AG08395 (cell line): ENCODE data around the gene ASB1.
"Not testable (repeated sequence)": the region's sequence is repeated elsewhere in the genome, so short reads cannot be mapped to it uniquely, and the experiment has no call there.

Experiments used
- DNase-seq: peaks from one replicate; pipeline ENCODE4 v3.0.0; 2012; ENCODE audit warnings: mixed read lengths, low spot score

ASB1 gene

DNA sequence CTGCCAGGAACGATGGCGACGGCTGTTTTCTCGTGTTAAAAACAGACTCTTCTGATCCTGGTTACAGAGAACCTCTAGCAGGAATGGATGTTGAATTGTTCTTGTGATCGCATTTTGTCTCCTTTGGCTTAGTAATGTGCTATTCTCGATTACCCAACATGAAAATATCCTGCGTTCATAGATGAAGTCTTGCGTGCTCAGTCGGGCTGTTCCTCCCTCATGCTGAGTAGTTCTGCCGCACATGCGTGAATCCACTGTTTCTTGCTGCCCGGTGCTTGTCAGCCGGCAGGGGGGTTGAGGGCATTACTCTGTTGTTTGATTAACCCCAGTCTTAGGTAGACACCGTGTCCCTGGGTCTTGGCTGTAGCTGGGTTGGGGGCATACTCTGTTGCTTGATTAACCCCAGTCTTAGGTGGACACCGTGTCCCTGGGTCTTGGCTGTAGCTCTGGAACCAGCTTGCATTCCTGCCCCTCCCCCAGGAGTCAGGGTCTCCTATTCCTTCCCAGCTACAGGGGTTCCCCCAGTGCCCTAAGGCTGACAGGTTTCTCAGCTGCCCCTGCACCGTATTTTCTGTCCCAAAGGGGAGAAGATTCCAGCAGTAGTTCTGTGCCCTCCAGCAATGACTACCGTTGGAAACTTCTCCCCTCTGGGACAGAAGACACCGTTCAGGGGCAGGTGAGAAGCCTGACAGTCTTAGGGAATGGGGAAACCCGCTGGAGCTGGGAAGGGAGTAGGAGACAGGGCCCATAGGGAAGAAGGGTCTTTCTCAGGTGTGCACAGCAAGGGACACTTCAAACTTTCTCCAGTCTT is 22.1 kb upstream of the ASB1 start:
- no peak for DNase-seq

DNA sequence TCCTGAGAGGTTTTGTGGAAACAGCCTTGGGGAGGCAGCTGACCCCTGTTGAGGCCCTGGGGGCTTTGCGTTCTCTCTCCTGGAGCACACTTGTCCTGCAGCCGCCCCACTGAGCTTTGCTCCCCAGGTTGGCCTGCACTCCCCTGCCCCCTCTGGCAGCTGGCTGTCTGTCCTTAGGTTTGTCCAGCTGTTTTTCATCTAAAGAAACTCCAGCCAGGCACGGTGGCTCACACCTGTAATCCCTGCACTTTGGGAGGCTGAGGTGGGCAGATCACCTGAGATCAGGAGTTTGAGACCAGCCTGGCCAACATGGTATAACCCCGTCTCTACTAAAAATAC is 21.5 kb upstream of the ASB1 start:
- not testable (repeated sequence) for DNase-seq

DNA sequence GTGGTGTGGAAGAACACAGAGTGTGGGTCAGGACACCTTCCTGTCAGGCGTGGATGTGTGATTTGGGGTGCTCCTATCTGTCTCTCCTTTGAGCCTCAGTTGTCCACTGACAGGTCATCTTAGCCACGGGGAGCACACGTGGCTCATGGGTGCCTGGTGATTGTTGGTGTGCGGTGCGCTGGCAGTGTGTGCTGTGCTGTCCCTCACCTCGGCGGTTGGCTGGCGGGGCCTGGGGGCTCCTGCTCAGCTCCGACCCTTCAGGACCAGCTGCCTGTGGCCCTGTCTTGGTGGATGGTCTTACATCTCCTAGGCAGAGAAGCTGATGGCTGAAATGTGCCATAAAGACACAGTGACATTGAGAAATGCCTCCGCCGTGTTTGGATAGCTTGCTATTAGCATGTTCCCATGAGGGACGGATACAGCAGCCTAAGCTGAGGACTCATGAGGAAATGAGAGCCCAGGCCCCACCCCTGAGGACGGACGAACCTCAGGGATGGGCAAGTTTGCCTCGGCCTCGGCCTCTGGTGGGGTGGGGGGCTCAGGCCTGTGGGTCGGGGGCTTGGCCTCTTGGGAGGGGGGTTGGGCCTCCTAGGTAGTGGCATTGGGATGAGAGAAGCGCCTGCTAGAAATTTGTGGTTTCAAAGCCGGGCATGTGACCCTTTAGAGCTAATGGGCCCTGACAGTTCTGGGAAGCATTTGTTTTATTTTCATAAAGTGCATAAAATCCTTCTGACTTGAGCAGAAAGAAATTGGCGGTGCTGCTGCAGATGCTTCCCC is 20.3 kb upstream of the ASB1 start:
- DNase-seq: no peak

- no peak for DNase-seq
Measured at GRCh38 chr2:238406998-238407285, 19.8 kb upstream of the ASB1 start.

DNA sequence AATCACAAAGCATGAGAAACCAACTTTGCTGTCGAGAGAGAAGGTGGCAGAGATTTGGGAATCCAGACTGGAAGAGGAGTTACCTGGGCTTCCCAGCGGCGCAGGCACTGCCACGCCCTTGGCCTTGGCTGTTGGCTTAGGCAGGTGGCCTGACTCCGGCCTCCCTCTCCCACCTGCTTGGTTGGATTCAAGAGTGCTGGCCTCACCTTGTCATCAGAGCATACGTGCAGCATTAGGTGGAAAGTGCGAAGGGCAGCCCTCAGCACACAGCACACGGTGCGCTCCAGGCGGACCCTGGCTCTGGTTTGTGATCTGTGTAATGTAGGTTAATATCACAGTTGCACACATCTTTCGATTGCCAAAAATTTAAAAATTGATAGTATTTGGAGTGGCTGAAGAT is 19.2 kb upstream of the ASB1 start:
- no peak for DNase-seq

GRCh38 chr2:238408615-238409340 is 17.9 kb upstream of the ASB1 start:
- no peak for DNase-seq

DNA sequence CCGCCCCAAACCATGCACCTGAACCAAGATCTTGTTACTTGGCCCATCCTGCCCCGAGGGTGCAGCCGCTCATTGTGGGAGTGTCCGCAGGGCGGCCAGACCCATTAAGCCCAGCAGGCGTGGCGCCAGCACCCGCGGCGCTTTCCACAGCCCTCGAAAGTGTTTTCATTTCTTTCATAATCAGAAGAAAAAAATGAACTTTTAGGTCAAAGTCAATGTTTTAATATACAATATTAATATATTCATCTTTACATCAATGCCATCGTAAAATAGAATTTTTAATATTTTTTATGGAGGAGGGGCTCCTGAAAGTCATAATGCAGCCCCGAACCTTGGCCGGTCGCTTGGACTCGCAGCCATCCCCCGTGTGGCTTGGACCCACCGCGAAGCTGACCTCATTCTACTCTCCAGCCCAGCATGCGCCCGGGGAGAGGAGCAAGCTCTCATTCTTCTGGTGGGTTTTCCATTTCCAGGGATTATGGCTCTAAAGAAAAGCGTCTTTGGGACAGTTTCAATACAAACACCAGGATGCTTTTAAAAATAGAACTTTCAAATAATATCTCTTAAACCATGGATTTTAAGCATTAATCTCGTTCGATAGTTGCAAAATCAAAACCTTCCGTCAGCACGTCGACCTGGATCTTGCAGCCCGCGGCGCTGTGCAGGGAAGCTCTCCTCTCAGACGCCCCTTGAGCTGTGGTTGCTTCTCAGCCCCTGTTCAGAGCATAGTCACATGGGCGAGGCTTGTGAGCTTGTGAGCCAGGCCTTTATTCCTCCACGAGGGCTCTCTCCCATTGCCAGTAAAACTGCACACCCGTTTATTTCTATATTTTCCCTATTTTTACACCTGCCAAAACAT is 17.2 kb upstream of the ASB1 start:
- DNase-seq: no peak

- no peak for DNase-seq
Measured at GRCh38 chr2:238412067-238412767, 14.5 kb upstream of the ASB1 start.

DNA sequence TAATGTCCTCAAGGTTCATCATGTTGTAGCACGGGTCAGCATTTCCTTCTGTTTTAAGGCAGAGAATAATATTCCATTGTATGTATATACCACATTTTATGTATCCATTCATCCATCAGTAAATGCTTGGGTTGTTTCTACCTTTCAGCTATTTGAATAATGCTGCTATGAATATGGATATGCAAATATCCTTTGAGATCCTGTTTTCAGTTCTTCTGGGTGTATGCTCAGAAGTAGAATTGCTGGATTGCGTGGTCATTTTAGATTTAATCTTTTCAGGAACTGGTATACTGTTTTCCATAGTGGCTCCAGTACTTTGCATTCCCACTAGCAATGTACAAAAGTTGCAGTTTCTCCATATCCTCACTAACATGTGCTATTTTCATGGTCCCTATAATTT is 13.4 kb upstream of the ASB1 start:
- no peak for DNase-seq

- DNase-seq: no peak
Measured at GRCh38 chr2:238415036-238415764, 11.5 kb upstream of the ASB1 start.

DNA sequence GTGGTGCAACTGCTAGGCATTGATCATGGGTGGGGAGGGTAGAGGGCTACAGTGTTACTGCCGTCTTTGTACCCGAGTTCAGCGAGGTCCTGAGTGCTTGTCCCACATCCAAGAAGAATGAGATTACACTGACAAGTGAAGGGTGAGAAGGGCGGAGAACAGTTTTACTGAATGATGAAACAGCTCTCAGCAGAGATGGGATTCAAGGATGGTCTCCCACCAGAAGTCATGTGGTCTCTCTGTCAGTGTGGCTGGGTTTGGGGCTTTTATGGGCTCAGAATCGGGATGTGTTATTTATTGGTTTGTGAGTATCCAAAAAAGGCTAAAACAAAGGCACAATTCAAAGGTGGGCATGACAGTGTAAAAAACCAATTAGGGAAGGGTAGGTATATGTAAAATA is 10.8 kb upstream of the ASB1 start:
- no peak for DNase-seq

DNA sequence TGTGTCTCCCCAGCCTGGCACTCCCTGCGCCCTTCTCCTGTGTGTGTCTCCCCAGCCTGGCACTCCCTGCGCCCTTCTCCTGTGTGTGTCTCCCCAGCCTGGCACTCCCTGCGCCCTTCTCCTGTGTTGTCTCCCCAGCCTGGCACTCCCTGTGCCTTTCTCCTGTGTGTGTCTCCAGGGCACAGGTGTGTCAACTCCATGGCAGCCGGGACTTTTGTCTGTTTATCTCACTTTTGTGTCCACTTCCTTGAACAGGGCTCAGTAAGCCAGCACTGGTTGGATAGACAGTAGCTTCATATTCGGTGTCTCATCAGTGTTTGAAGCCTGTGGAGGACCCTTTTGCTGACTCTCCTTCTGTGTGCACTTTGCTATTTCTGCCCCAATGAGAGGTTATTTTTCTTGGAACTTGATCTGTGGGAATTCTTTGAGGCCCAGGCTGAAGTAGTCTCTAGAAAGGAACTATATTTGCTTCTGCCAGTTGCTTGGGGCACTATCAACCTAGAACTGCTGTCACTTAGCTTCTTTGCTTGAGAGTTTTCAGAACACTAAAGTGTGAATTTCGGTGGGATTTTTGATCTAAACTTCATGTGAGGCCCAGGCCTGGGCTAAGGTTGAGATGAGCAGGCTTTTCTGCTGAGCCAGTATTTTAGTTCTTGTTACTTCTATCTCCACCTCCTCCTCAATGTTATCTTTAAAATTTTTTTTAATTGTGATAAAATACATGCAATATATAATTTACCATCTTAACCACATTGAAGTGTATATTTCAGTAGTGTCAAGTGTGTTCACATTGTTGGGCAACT is 8.3 kb upstream of the ASB1 start:
- DNase-seq: no peak

DNA sequence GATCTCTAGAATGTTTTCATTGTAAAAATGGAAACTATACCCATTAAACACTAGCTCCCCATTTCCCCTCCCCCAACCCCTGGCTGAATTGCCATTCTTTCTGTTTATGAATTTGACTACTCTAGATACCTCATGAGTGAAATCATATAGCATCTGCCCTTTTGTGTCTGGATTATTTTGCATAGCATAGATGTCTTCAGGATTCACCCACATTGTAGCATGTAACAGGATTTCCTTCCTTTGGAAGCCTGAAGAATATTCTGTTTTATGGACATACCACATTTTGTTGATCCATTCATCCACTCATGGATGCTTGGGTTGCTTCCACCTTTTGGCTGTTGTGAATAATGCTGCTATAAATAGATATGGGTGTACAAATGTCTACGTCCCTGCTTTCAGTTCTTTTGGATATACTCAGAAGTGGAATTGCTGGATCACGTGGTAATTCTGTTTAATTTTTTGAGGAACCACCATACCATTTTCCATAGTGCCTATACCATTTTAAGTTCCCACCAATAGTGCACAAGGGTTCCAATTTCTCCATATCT is 7.7 kb upstream of the ASB1 start:
- DNase-seq: no peak

DNA sequence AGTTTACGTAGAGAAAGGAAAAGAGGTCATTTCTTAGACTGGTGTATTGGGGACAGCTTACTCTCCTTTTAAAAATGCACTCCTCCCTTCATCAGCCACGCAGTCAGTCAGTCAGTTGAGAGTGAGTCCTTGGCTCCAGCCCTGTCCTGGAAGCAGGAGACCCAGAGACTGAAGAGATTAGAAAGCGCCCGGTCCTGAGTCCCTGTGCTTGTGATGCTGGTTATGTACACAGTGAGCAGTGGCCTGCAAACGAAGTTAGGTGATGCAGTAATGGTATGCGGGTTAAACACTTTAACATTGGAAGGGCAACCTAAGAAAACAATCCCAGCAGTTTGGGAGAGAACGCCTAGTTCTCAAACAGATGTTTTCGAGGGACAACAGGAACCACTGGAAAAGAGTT is 6.3 kb upstream of the ASB1 start:
- DNase-seq: no peak

DNA sequence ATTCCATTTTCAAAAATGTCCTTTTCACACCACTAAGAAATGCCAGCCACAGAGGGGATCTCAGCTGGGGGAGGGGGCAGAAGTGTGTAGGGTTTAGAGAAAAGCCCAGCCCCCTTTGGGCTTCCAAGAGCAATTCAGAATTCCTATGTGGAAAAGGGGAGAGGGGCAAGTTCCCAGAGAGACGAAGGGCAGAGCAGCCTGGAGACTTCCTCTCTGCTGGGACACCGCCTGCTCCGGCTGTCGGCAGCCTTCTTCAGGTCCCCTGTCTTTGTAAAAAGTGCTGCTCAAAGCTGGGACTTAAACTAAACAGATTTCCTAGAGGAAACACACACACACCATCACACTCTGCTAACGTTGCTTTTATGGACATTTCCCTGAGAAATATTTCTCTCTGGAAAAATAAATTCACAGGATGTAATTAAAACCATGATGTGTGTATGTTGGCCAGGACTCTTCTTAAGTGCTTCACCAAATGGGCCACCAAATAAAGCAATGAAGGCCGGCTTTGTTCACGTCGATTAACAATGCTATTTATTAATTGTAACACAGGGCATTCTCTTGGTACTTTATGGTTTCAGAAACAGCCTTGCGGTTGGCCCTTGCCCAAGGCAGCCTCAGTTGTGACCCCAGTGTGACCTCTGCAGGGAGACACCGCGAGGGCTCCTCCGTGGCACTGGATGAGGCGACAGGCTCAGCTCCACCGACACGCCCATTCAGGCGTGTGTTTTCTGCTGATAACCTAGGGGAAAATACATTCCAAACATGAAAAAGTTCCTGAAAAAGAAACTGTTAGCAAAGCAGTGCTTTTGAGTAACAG is 5.6 kb upstream of the ASB1 start:
- no peak for DNase-seq

DNA sequence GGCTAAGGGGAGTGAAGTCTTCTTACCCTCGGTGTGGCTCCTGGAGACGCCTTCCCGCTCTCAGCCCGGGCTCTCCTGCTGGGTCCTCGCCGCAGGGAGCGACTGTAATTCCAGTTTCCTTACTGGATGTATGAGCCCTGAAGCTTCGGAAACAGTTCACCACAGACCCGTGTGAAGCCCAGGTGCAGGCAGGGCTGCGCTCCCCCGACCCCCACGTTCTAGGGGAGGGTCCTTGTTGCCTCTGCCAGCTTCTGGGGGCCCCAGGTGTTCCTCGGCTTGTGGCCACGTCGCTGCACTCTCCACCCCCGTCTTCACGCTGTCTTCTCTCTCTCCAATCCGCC is 5.1 kb upstream of the ASB1 start:
- no peak for DNase-seq

DNA sequence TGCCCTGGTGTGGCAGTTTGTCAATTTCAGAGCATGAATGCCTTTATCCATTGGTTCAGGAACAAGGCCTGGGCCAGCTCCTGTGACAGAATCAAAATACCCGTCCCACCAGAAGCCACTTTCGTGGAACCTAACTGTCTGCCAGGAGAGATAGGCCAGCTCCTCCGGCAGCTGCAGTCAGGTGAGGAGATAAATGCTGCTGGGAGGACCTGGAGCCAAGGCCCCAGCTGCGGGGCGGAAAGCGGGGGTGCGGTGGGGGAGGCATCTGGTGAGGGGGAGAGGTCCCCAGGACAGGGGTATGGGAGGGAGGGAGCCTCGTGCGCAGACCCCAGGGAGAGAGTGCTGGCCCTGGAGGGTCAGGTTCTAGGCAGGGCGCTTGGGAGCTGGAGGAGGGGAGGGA is 4.4 kb upstream of the ASB1 start:
- DNase-seq: no peak

DNA sequence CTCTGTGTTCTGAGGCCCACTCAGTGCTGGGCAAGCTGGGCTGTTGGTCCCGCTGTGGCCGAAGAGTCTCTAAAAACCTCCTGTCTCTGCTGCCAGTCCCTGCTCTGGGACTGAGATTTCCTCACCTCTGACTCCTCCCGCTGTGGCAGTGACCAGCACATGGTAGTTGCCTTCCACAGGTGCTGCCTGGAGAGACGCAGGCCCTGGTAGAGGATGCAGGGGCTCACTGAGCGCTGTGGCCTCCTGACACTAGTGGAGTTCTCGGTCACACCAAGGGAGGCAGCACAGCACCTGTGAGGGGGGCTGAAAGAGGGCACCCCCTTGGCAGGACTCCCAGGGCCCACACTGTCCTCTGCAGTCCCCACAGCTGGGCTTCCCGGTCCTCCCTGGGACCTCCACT is 3.8 kb upstream of the ASB1 start:
- no peak for DNase-seq
